CD4-positive, alpha-beta T cell treated with Interleukin-4 for 4 hours (primary cell): Measurements from ENCODE around the gene ULK2.

Experiments used
- DNase-seq: peaks from one replicate; pipeline ENCODE4 v3.0.0-alpha.2; 2020

Gene ULK2

DNA sequence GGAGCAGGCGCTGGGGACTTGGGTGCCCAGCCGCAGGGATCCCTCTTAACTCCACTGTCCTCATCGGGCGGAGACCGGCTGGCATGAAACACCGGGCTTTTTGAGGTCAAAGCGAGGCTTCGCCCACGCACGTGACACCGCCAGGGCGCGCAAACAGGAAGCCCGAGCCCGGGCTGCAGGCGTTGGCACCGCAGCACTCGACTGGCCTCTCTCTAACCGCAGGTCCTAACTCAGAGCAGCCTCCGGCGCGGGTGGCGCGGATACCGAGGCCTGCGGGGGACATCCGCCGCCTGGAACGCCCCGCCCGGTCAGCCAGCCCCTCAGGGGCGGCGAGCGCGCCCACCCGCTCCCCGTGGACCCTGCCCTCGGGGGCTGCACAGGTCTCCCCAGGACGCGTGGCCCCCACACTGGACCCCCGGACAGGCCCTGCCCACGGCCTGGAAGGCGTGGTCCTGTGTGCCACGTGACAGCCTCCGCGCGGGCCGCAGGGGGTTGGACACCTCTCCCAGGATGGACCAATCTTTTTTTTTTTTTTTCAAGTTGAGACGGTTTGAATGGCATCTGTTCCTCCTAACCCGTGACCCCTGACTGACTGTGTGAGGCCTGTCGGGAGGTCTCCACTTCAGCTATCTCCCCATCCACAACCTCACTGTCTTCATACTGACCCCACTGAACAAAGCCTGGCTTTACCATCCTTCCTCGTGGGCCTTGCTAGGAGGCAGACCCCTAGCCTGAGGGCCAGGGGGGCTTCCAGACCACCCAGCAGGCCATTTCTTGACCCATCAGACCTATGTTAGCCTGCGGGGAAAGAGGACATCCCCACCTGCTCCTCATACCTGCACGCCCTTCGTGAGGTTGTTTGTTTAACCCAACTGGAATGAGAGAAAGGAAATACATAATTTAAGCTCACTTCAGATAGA lies 143.0 kb downstream of the ULK2 start:
- DNase-seq: peak; percentile 31

- no peak for DNase-seq
These were observed 143.8 kb downstream of the ULK2 start for GRCh38 chr17:19723964-19724363.
